Ishikawa (cell line): ENCODE results near the gene CDHR5.

ENCODE experiments used
- CEBPB ChIP-seq: IDR thresholded peaks from 2 replicates; pipeline ENCODE4 v1.6.1; 2012
- CREB1 ChIP-seq: IDR thresholded peaks from 2 replicates; pipeline ENCODE4 v1.6.1; 2012; ENCODE audit warnings: low read depth
- EGR1 ChIP-seq: IDR thresholded peaks from 2 replicates; pipeline ENCODE4 v1.6.1; 2012
- EP300 ChIP-seq: IDR thresholded peaks from 2 replicates; pipeline ENCODE4 v1.6.1; 2012; ENCODE audit warnings: borderline replicate concordance
- FOXM1 ChIP-seq: IDR thresholded peaks from 2 replicates; pipeline ENCODE4 v1.6.1; 2012; ENCODE audit warnings: low read depth, borderline replicate concordance
- NFIC ChIP-seq: IDR thresholded peaks from 2 replicates; pipeline ENCODE4 v1.6.1; 2012
- RAD21 ChIP-seq: IDR thresholded peaks from 2 replicates; pipeline ENCODE4 v1.6.1; 2012; ENCODE audit warnings: low read depth
- TAF1 ChIP-seq: IDR thresholded peaks from 2 replicates; pipeline ENCODE4 v1.6.1; 2012; ENCODE audit warnings: low read depth, mild to moderate bottlenecking
- TCF12 ChIP-seq: IDR thresholded peaks from 2 replicates; pipeline ENCODE4 v1.6.1; 2012; ENCODE audit warnings: low read depth
- TEAD4 ChIP-seq: IDR thresholded peaks from 2 replicates; pipeline ENCODE4 v1.6.1; 2012
- YY1 ChIP-seq: IDR thresholded peaks from 2 replicates; pipeline ENCODE4 v1.6.1; 2012; ENCODE audit warnings: low read depth
- ZBTB7A ChIP-seq: IDR thresholded peaks from 2 replicates; pipeline ENCODE4 v1.6.1; 2012; ENCODE audit warnings: low read depth
- TF ChIP-seq, protein P1 (sequence below): IDR thresholded peaks from 2 replicates; pipeline ENCODE4 v1.6.1; 2012
- TF ChIP-seq, protein P2 (sequence below): IDR thresholded peaks from 2 replicates; pipeline ENCODE4 v1.6.1; 2012; ENCODE audit warnings: low read depth, mild to moderate bottlenecking
- TF ChIP-seq, protein P3 (sequence below): IDR thresholded peaks from 2 replicates; pipeline ENCODE4 v1.6.1; 2012

CDHR5 gene

DNA sequence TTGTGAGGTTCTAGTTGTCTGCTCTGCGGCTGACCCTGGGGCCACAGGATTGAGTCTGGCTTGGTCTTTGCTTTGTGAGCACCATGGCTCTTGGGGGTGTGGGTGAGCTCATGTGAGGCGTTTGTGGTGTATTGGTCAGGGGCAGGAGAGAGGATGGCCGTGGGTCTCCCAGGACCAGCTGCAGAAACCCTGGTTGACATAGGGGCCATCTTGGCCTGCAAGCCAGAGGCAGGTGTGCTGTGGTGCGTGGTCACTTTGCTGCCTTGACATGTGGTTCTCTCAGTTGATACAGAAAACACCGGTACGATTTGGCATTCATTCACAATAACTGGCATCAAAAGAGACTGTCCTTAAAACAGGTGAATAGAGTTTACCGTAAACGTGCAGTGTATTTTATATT, 37.2 kb downstream of the CDHR5 start:
- TF ChIP-seq RAD21 (no peak), EGR1 (no peak), ZBTB7A (no peak), YY1 (no peak), EP300 (no peak), TCF12 (no peak), CREB1 (no peak), CEBPB (no peak)
- TF ChIP-seq, protein P1, sequence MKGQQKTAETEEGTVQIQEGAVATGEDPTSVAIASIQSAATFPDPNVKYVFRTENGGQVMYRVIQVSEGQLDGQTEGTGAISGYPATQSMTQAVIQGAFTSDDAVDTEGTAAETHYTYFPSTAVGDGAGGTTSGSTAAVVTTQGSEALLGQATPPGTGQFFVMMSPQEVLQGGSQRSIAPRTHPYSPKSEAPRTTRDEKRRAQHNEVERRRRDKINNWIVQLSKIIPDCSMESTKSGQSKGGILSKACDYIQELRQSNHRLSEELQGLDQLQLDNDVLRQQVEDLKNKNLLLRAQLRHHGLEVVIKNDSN = no peak
- TF ChIP-seq, protein P2, sequence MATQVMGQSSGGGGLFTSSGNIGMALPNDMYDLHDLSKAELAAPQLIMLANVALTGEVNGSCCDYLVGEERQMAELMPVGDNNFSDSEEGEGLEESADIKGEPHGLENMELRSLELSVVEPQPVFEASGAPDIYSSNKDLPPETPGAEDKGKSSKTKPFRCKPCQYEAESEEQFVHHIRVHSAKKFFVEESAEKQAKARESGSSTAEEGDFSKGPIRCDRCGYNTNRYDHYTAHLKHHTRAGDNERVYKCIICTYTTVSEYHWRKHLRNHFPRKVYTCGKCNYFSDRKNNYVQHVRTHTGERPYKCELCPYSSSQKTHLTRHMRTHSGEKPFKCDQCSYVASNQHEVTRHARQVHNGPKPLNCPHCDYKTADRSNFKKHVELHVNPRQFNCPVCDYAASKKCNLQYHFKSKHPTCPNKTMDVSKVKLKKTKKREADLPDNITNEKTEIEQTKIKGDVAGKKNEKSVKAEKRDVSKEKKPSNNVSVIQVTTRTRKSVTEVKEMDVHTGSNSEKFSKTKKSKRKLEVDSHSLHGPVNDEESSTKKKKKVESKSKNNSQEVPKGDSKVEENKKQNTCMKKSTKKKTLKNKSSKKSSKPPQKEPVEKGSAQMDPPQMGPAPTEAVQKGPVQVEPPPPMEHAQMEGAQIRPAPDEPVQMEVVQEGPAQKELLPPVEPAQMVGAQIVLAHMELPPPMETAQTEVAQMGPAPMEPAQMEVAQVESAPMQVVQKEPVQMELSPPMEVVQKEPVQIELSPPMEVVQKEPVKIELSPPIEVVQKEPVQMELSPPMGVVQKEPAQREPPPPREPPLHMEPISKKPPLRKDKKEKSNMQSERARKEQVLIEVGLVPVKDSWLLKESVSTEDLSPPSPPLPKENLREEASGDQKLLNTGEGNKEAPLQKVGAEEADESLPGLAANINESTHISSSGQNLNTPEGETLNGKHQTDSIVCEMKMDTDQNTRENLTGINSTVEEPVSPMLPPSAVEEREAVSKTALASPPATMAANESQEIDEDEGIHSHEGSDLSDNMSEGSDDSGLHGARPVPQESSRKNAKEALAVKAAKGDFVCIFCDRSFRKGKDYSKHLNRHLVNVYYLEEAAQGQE = no peak

DNA sequence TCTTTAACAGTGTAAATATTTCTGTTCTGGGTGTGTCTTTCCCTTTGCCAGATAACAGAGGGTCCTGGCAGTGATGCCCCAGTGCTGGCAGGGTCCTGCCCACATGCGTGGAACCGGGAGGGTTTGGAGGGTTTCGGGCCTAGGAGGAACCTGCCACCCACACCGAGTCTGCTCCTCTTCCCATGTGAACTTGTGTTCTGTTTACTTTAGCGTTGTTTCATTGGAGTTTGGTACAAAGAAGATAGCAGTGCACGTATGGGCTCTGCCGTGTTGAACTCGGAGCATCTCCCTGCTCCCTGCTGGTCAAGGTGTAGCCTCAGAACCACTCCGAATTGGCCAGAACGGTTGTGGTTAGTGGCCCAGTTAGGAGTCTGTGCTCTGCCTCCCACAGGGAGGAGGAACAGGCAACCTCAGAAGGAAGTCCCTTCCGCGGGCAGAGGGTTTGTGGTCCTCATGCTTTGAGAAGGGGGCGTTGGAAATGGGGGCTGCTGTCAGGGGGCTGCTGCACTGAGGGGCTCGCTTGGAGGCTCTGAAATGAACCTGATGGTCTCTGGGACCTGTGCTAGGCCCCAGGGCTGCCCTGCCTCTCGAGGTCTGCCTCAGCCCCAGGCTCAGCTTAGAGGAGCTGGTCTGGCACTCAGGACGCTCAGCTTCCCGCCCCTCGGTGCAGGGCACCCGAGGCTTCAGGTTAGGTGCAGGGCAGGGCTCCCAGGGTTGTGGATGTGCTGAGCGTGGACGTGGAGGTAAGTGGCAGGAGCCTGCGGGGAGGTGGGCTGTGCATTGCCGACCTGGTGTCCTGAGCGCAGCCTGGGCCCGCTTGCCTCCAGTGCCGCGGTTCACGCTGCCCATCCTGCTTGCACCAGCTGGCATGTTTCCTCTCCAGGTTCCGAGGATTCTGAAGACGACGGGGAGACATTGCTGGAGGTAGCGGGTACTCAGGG, 38.1 kb downstream of the CDHR5 start:
- TF ChIP-seq EGR1 (no peak), YY1 (no peak), RAD21 (no peak), TEAD4 (no peak), CEBPB (no peak), ZBTB7A (no peak), CREB1 (no peak), FOXM1 (no peak), TAF1 (no peak)
- TF ChIP-seq, protein P1 = no peak
- TF ChIP-seq, protein P2 = no peak

DNA sequence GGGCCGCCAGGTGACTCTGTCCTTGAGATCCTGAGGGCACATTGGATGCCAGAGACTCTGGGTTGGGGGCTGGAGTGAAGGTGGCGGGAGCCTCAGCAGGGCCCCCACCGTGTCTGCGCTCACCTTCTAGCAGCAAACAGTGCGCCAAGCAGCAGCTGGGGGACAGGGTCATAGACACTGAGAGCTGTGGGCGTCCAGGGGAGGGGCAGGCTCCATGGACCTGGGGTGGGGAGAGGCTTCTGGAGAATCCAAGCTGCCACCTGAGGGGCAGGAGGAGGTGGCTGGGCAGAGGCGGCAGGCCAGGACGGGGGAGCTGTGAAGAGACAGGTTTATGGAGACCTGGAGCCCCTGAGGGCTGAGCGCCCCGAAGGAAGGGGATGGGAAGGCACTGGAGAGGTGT, 40.5 kb downstream of the CDHR5 start:
- TF ChIP-seq TCF12 (no peak), EP300 (no peak), EGR1 (no peak), TEAD4 (no peak), RAD21 (no peak), FOXM1 (no peak), CREB1 (no peak), CEBPB (no peak), YY1 (no peak), NFIC (no peak), TAF1 (no peak), ZBTB7A (no peak)
- TF ChIP-seq, protein P1 = no peak
- TF ChIP-seq, protein P2 = no peak
- TF ChIP-seq, protein P3, sequence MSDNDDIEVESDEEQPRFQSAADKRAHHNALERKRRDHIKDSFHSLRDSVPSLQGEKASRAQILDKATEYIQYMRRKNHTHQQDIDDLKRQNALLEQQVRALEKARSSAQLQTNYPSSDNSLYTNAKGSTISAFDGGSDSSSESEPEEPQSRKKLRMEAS = no peak

DNA sequence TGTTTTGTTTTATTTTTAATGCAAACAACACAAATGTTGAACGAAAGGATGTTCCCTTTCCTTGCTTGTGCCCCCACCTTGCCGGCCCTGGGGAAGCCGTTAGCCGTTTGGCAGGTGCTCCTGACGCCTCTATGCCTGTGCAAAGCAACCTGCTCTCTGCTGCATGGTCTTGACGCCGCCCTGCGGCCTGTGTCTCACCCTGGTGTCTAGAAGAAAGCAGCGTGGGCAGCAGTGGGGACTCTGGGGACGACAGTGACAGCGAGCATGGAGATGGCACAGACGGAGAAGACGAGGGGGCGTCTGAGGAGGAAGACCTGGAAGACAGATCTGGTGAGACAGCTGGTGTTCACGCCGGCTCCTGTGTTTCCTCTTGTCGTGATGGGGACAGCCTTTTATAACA, 43.0 kb downstream of the CDHR5 start:
- no peak for TF ChIP-seq ZBTB7A
- TF ChIP-seq, protein P2 = no peak
- no peak for TF ChIP-seq CREB1
- no peak for TF ChIP-seq RAD21
- TF ChIP-seq TEAD4 = no peak
- no peak for TF ChIP-seq TCF12
- TF ChIP-seq, protein P3 = no peak
- no peak for TF ChIP-seq EP300
- no peak for TF ChIP-seq NFIC
- TF ChIP-seq, protein P1 = no peak
- no peak for TF ChIP-seq YY1
- TF ChIP-seq EGR1 = no peak
- no peak for TF ChIP-seq FOXM1
- TF ChIP-seq CEBPB = no peak
- no peak for TF ChIP-seq TAF1
